Measurements from ENCODE around the gene RAB38.

The RAB38 gene

GRCh38 chr11:88170673-88171072 lies 4.6 kb downstream of the RAB38 start:
- Histone ChIP-seq H3K27me3 (ENCODE audit: control insufficient read depth, insufficient read depth, low read length) (no peaks in the 10 kb centered on the region), H3K27ac (ENCODE audit: low read depth, low read length) (no peak overlapping the region), H3K9ac (ENCODE audit: low read length) (no peak overlapping the region), H3K9me3 (ENCODE audit: control insufficient read depth, insufficient read depth, low read depth, low read length) (no peaks in the 10 kb centered on the region), H3K4me1 (ENCODE audit: control insufficient read depth, insufficient read depth, low read length) (peaks cover 2% of the 10 kb centered on the region; the same call in 1 of the 2 replicates), H3K36me3 (ENCODE audit: control insufficient read depth, insufficient read depth, low read length) (no peaks in the 10 kb centered on the region), H3K4me3 (ENCODE audit: low read depth, low read length) (no peak overlapping the region)

GRCh38 chr11:88169881-88170280 lies 5.4 kb downstream of the RAB38 start:
- H3K9ac ChIP-seq (ENCODE audit: low read length): no peak overlapping the region
- H3K27me3 ChIP-seq (ENCODE audit: control insufficient read depth, insufficient read depth, low read length): no peaks in the 10 kb centered on the region
- no peaks in the 10 kb centered on the region for H3K36me3 ChIP-seq (ENCODE audit: control insufficient read depth, insufficient read depth, low read length)
- no peak overlapping the region for H3K27ac ChIP-seq (ENCODE audit: low read depth, low read length)
- no peaks in the 10 kb centered on the region for H3K4me1 ChIP-seq (ENCODE audit: control insufficient read depth, insufficient read depth, low read length)
- no peak overlapping the region for H3K4me3 ChIP-seq (ENCODE audit: low read depth, low read length)
- H3K9me3 ChIP-seq (ENCODE audit: control insufficient read depth, insufficient read depth, low read depth, low read length): no peaks in the 10 kb centered on the region

- Histone ChIP-seq H3K4me3 (ENCODE audit: low read depth, low read length) (no peak overlapping the region), H3K9me3 (ENCODE audit: control insufficient read depth, insufficient read depth, low read depth, low read length) (no peaks in the 10 kb centered on the region), H3K27ac (ENCODE audit: low read depth, low read length) (no peak overlapping the region), H3K9ac (ENCODE audit: low read length) (no peak overlapping the region), H3K36me3 (ENCODE audit: control insufficient read depth, insufficient read depth, low read length) (no peaks in the 10 kb centered on the region), H3K4me1 (ENCODE audit: control insufficient read depth, insufficient read depth, low read length) (no peaks in the 10 kb centered on the region), H3K27me3 (ENCODE audit: control insufficient read depth, insufficient read depth, low read length) (no peaks in the 10 kb centered on the region)
Measured at GRCh38 chr11:88169471-88169870, 5.8 kb downstream of the RAB38 start.

GRCh38 chr11:88167853-88168252 lies 7.4 kb downstream of the RAB38 start:
- H3K4me3 ChIP-seq (ENCODE audit: low read depth, low read length): no peak overlapping the region

GRCh38 chr11:88164806-88165585 lies 10.2 kb downstream of the RAB38 start:
- Histone ChIP-seq H3K9ac (ENCODE audit: low read length) (no peak overlapping the region), H3K27ac (ENCODE audit: low read depth, low read length) (no peak overlapping the region), H3K4me3 (ENCODE audit: low read depth, low read length) (no peak overlapping the region), H3K9me3 (ENCODE audit: control insufficient read depth, insufficient read depth, low read depth, low read length) (no peaks in the 10 kb centered on the region), H3K36me3 (ENCODE audit: control insufficient read depth, insufficient read depth, low read length) (no peaks in the 10 kb centered on the region), H3K27me3 (ENCODE audit: control insufficient read depth, insufficient read depth, low read length) (no peaks in the 10 kb centered on the region), H3K4me1 (ENCODE audit: control insufficient read depth, insufficient read depth, low read length) (no peaks in the 10 kb centered on the region)

More at GRCh38 chr11:88167853-88168252, 7.4 kb downstream of the RAB38 start:
- H3K9ac ChIP-seq (ENCODE audit: low read length): no peak overlapping the region
- H3K9me3 ChIP-seq (ENCODE audit: control insufficient read depth, insufficient read depth, low read depth, low read length): no peaks in the 10 kb centered on the region
- H3K27ac ChIP-seq (ENCODE audit: low read depth, low read length): no peak overlapping the region
- H3K36me3 ChIP-seq (ENCODE audit: control insufficient read depth, insufficient read depth, low read length): no peaks in the 10 kb centered on the region
- H3K4me1 ChIP-seq (ENCODE audit: control insufficient read depth, insufficient read depth, low read length): no peaks in the 10 kb centered on the region
- H3K27me3 ChIP-seq (ENCODE audit: control insufficient read depth, insufficient read depth, low read length): no peaks in the 10 kb centered on the region

GRCh38 chr11:88164320-88164719 lies 10.9 kb downstream of the RAB38 start:
- no peaks in the 10 kb centered on the region for H3K27me3 ChIP-seq (ENCODE audit: control insufficient read depth, insufficient read depth, low read length)
- no peaks in the 10 kb centered on the region for H3K4me1 ChIP-seq (ENCODE audit: control insufficient read depth, insufficient read depth, low read length)
- H3K36me3 ChIP-seq (ENCODE audit: control insufficient read depth, insufficient read depth, low read length): no peaks in the 10 kb centered on the region
- no peaks in the 10 kb centered on the region for H3K9me3 ChIP-seq (ENCODE audit: control insufficient read depth, insufficient read depth, low read depth, low read length)
- H3K9ac ChIP-seq (ENCODE audit: low read length): no peak overlapping the region
- H3K27ac ChIP-seq (ENCODE audit: low read depth, low read length): no peak overlapping the region
- H3K4me3 ChIP-seq (ENCODE audit: low read depth, low read length): no peak overlapping the region

GRCh38 chr11:88158081-88158480 lies 17.2 kb downstream of the RAB38 start:
- H3K27ac ChIP-seq (ENCODE audit: low read depth, low read length): no peak overlapping the region
- no peak overlapping the region for H3K9ac ChIP-seq (ENCODE audit: low read length)
- no peaks in the 10 kb centered on the region for H3K36me3 ChIP-seq (ENCODE audit: control insufficient read depth, insufficient read depth, low read length)
- peaks cover 8% of the 10 kb centered on the region; the same call in 1 of the 2 replicates for H3K9me3 ChIP-seq (ENCODE audit: control insufficient read depth, insufficient read depth, low read depth, low read length)
- no peak overlapping the region for H3K4me3 ChIP-seq (ENCODE audit: low read depth, low read length)
- H3K4me1 ChIP-seq (ENCODE audit: control insufficient read depth, insufficient read depth, low read length): no peaks in the 10 kb centered on the region
- no peaks in the 10 kb centered on the region for H3K27me3 ChIP-seq (ENCODE audit: control insufficient read depth, insufficient read depth, low read length)

- no peak overlapping the region for H3K27ac ChIP-seq (ENCODE audit: low read depth, low read length)
- H3K36me3 ChIP-seq (ENCODE audit: control insufficient read depth, insufficient read depth, low read length): no peaks in the 10 kb centered on the region
- no peak overlapping the region for H3K4me3 ChIP-seq (ENCODE audit: low read depth, low read length)
- H3K9ac ChIP-seq (ENCODE audit: low read length): no peak overlapping the region
- H3K27me3 ChIP-seq (ENCODE audit: control insufficient read depth, insufficient read depth, low read length): no peaks in the 10 kb centered on the region
- H3K4me1 ChIP-seq (ENCODE audit: control insufficient read depth, insufficient read depth, low read length): no peaks in the 10 kb centered on the region
- H3K9me3 ChIP-seq (ENCODE audit: control insufficient read depth, insufficient read depth, low read depth, low read length): peaks cover 8% of the 10 kb centered on the region; the same call in 1 of the 2 replicates
Measured at GRCh38 chr11:88157370-88157769, 17.9 kb downstream of the RAB38 start.

GRCh38 chr11:88152381-88152780 lies 22.9 kb downstream of the RAB38 start:
- no peaks in the 10 kb centered on the region for H3K4me1 ChIP-seq (ENCODE audit: control insufficient read depth, insufficient read depth, low read length)
- H3K27me3 ChIP-seq (ENCODE audit: control insufficient read depth, insufficient read depth, low read length): no peaks in the 10 kb centered on the region
- H3K36me3 ChIP-seq (ENCODE audit: control insufficient read depth, insufficient read depth, low read length): peaks cover 8% of the 10 kb centered on the region
- no peak overlapping the region for H3K9ac ChIP-seq (ENCODE audit: low read length)
- H3K4me3 ChIP-seq (ENCODE audit: low read depth, low read length): no peak overlapping the region
- peaks cover 8% of the 10 kb centered on the region; the same call in 1 of the 2 replicates for H3K9me3 ChIP-seq (ENCODE audit: control insufficient read depth, insufficient read depth, low read depth, low read length)
- no peak overlapping the region for H3K27ac ChIP-seq (ENCODE audit: low read depth, low read length)

- Histone ChIP-seq H3K27me3 (ENCODE audit: control insufficient read depth, insufficient read depth, low read length) (no peaks in the 10 kb centered on the region), H3K9ac (ENCODE audit: low read length) (no peak overlapping the region), H3K4me1 (ENCODE audit: control insufficient read depth, insufficient read depth, low read length) (no peaks in the 10 kb centered on the region), H3K9me3 (ENCODE audit: control insufficient read depth, insufficient read depth, low read depth, low read length) (peaks cover 8% of the 10 kb centered on the region; the same call in 1 of the 2 replicates), H3K27ac (ENCODE audit: low read depth, low read length) (no peak overlapping the region), H3K4me3 (ENCODE audit: low read depth, low read length) (no peak overlapping the region), H3K36me3 (ENCODE audit: control insufficient read depth, insufficient read depth, low read length) (peaks cover 8% of the 10 kb centered on the region)
Measured at GRCh38 chr11:88151709-88152265, 23.5 kb downstream of the RAB38 start.

GRCh38 chr11:88146106-88146505 lies 29.1 kb downstream of the RAB38 start:
- H3K9ac ChIP-seq (ENCODE audit: low read length): no peak overlapping the region
- no peaks in the 10 kb centered on the region for H3K27me3 ChIP-seq (ENCODE audit: control insufficient read depth, insufficient read depth, low read length)
- no peak overlapping the region for H3K4me3 ChIP-seq (ENCODE audit: low read depth, low read length)
- H3K36me3 ChIP-seq (ENCODE audit: control insufficient read depth, insufficient read depth, low read length): peaks cover 8% of the 10 kb centered on the region
- no peaks in the 10 kb centered on the region for H3K4me1 ChIP-seq (ENCODE audit: control insufficient read depth, insufficient read depth, low read length)
- H3K27ac ChIP-seq (ENCODE audit: low read depth, low read length): no peak overlapping the region
- H3K9me3 ChIP-seq (ENCODE audit: control insufficient read depth, insufficient read depth, low read depth, low read length): no peaks in the 10 kb centered on the region

Data from HUES6 (cell line).